ENCODE measurements around the gene KIAA1614.

KIAA1614 gene

GRCh38 chr1:180908074-180908765 lies 4.5 kb upstream of the KIAA1614 start:
- DNase-seq (ENCODE audit: low read depth, low spot score), result no peak

DNA sequence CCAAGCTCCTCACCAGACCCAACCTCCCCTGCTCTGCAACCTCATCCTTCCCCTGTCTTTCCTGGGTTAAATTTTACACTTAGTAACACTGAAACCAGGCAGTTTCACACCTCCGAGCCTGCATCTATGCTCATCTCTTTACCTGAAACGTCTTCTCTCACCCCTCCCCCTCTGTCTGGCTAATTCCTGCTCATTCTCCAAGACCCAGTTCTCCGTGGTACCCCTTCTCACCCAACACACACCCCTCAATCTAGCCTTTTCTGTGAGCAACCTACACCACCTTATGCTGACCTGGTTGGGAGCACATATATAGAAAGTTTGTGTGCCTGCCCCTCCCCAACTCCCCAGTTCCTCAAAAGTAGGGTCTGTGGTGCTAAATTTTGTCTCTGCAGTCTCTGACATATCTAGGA lies 3.7 kb upstream of the KIAA1614 start:
- no peak for DNase-seq (ENCODE audit: low read depth, low spot score)

- DNase-seq (ENCODE audit: low read depth, low spot score), result no peak
Observed at GRCh38 chr1:180909462-180909976, 3.2 kb upstream of the KIAA1614 start.

DNA sequence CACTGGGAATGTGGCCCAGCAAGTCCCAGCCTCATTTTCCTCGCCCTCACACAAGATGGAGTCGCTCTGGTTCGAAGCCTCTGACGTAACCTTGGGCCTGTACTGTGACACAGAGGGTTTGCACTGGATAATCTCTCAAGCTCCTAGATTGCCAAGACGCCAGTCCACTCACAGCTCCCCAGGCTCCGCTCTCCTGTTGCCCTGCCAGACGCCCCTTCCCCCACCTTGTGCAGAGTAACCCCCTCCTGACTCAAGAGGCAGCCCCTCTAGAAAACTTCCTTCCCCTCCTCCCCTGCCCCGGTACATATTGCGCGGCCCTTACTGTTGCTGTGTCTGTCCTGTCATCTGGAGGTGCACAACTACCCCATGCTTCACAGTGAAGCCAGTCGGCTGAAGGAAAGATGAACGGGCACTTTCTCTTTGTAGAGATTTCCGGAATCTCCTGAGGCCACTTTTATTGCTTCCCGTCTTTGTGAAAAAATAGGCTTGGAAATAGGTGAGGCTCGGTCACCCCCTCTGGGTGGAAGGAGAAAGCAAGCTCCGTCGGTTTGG lies 981 bp upstream of the KIAA1614 start:
- DNase-seq (ENCODE audit: low read depth, low spot score), result no peak

- no peak for DNase-seq (ENCODE audit: low read depth, low spot score)
Observed at GRCh38 chr1:180912211-180912800, 391 bp upstream of the KIAA1614 start.

DNA sequence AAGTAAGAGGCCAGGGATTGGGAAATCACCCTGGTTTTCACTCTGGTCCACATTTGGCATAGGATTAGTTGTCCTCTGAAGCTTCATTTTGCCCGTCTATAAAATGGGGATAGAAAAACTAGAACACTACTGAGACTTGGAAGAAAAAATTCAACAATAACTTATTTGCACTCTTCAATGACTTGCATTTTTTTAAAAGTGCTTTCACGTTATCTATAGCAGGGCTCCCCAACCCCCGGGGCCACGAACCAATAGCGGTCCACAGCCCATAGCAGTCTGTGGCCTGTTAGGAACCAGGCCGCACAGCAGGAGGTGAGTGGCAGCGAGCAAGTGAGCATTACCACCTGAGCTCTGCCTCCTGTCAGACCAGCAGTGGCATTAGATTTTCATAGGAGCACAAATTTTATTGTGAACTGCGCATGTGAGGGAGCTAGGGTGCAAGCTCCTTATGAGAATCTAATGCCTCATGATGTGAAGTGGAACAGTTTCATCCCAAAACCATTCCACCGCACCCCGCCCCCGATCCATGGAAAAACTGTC lies 2.8 kb downstream of the KIAA1614 start:
- no peak for DNase-seq (ENCODE audit: low read depth, low spot score)

DNA sequence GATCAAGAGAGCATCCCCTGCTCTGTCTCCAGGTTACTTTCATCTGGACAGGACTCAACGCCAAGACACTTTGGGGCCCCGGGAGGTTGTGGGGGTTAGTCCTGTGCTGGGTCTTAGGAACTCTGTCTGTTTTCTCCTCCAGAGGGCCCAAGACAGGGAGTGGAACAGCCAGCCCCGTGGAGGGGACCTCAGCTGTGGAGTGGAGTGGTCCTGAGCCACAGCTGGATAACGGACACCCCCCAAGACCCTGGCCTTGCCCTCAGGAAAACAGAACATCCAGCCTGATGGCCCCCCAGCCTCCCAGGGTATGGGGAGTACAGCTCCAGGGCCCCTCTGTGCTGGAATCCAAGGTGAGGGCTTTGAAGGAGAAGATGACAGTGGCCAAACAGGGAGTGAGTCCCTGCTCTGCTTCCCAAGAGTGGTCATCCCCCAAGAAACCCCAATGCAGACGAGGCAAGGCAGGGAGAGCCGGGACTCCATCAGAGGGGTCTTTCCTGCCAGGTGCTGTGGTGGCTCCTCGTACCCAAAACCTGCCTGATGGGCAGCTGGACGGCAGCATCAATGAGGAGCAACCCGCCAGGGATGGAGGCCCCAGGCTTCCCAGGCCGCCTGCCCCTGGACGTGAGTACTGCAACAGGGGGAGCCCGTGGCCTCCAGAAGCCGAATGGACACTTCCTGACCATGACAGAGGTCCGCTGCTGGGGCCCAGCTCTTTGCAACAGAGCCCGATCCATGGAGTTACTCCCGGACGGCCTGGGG lies 3.5 kb downstream of the KIAA1614 start:
- DNase-seq (ENCODE audit: low read depth, low spot score), result no peak

GRCh38 chr1:180916771-180917170 lies 4.1 kb downstream of the KIAA1614 start:
- no peak for DNase-seq (ENCODE audit: low read depth, low spot score)

DNA sequence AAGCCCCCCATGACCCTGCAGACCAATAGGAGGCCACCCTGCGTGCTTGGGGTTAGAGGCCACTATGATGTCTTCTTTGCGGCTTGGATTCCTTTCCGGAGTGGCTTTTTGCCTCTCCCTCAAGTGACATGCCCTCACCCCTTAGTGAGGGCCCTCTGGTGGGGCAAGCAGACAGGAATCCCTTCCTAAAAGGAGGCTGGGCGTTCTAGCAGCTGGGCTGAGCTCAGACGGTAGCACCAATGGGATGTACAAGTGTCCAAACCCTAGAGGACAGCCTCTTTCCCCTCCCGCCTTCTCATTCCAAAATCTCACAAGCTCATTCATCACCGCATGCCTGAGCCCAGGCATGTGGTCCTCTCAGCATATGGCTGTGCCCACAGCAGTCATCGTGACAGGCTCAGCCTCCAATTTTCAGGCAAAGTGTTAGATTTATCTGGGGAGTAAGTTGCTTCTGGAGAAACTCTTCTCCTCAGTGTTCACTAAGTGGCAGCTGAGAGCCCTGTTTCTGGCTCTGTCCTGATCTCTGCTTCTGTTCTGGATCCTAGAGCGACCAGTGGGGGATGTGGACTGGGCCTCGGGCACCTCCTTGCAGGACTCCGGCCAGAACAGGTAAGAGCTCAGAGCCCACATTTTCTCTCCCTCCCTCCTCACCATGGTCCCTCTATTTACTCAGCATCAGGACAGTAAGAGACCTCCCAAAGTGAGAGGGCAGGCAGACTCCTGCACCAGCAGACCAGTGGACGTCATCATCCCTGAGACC lies 4.8 kb downstream of the KIAA1614 start:
- no peak for DNase-seq (ENCODE audit: low read depth, low spot score)

GRCh38 chr1:180918519-180918918 lies 5.8 kb downstream of the KIAA1614 start:
- no peak for DNase-seq (ENCODE audit: low read depth, low spot score)

DNA sequence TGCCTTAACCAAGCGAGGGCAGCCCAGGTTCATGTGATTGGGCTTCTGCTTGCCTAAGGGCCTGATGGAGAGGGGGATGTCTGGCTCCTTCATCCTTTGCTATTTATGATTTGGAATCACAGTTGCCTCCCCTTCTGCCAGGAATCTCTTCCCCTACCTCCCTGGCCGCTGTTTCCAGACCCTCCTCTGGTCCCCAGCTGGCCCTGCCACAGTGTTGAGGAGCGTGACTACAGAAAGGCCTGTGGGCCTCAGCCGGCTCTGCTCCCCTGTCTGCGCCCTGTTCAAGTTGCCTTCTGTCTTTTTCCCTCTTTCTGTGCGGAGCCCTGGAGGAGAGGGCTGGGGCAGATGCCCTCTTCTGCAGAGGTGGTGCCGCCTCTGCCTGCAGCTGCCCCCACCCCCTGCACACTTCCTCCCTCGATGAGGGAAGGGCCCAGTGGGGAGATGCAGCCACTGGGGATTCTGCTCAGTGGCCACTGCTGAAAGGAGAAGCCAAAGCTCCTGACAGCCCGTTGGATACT lies 6.5 kb downstream of the KIAA1614 start:
- DNase-seq (ENCODE audit: low read depth, low spot score), result no peak

DNA sequence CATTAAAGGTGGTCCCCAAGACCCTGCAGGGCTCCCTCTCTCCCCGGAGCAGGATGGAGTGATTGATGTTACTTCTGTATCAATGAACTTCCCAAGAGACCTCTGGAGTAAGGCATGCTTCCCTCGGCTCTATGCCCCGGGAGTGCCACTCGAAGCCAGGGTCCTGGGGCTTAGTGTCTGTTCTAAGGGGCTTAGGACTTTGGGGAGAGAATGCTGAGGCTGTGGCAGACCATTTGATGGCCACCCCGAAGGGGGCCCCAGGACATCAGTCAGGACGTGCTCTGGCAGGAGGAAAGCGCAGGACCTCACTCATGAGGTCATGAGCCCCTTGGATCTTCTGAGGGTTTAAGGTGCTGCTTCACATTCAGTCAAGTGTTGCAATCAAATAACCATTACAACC lies 7.5 kb downstream of the KIAA1614 start:
- no peak for DNase-seq (ENCODE audit: low read depth, low spot score)

GRCh38 chr1:180920702-180921101 lies 8.0 kb downstream of the KIAA1614 start:
- DNase-seq (ENCODE audit: low read depth, low spot score), result no peak

- DNase-seq (ENCODE audit: low read depth, low spot score), result no peak
Observed at GRCh38 chr1:180921386-180921785, 8.7 kb downstream of the KIAA1614 start.

DNA sequence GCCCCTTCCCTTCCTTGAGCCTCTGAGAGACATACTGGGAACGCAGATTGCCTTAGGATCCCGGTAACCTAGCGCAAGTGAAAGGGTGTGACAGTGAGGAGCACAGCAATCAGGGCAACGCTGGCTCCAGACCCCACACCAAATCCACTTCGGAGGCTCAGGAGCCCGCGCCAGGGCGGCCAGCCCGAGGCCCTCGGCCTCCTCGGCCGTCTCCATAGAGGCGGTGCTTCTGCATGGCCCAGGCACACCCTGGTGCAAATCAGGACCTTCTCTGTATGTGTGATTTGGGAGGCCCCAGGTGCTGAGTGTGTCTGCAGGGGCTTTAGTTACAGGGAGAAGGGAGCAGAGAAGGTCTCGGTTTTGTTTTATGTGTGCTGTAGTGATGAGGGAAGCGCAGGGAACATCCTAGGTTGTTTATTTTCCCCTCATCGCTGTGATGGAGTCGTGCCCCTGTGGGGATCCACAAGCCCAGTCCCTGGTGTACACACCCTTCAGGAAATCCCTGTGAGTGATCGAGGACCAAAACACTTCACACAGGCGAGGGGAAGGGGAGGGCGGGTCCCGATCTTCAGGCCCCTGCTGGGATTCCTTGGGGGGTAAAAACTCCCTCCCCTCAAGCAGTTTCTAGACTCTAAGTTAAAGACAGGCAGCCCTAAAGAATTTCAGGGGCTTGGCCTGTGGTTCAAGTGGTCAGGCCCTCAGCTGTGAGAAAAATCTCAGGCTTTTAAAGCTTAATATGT lies 9.4 kb downstream of the KIAA1614 start:
- DNase-seq (ENCODE audit: low read depth, low spot score), result no peak

DNA sequence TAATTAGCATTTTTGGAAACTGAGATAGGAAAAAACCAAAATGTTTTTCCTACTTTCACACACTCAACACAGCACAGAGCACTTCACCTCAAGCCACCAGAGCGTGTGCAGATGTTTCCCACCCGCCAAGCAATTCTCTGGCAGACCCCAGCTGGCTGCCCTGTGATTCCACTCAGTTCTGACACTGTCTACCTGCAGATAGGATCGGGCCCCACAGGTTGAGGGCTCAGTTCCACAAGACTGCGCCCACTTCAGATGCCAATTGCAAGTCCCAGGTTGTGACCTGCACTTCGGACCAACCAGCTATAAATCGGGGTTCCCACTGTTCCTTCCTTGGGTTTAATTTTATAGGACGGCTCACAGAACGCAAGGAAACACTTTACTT lies 9.9 kb downstream of the KIAA1614 start:
- no peak for DNase-seq (ENCODE audit: low read depth, low spot score)

GRCh38 chr1:180923021-180923841 lies 10.5 kb downstream of the KIAA1614 start:
- DNase-seq (ENCODE audit: low read depth, low spot score), result peak; percentile 98

DNA sequence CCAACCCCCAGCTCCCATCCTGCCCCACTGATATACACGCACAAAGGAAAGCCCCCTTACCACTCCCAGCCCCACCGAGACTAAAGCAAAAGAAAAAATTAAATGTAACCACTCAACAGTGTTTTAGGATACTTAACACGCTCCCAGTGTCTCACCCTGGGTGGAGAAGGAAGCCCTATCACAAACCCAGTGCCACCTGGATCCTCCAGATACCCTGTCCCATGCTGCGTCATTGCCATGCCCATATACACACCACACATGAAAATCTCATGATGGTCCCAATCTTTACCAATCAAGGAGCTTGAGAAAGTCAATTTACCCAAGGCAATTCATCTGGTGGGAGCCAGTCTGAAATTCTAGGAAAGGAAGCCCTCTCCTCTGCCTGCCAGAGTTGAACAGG lies 11.2 kb downstream of the KIAA1614 start:
- DNase-seq (ENCODE audit: low read depth, low spot score), result no peak

DNA sequence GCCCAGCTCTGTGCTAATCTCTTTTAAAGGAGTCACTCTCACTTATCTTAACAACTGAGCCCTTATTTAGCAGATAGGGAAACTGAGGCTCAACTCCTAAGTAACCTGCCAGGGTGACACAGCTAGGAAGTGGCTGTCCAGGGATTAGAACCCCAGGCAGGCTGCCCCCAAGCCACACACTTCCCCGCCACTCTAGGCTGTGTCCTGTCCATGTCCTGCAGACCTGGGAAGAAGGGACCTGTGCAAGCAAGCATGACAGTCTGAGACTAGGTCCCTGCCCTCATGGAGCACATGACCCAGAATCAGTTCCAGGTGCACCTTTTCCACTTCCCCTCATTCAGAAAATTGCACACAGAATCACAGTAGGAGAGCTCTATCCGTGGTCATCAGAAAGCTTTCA lies 12.2 kb downstream of the KIAA1614 start:
- no peak for DNase-seq (ENCODE audit: low read depth, low spot score)

All from iPS DF 19.7 (cell line).